Activated T-cell treated with anti-CD3 and anti-CD28 coated beads, Interleukin-2, amount 50 U/mL, for 4 hours (primary cell): ENCODE measurements around the gene GATB. TPM values are rescaled to one million over a fixed set of nuclear protein-coding genes. Genes with fewer than 3 reads are reported as not detected.

Source experiments
- ATAC-seq, 2 donors: fragments of 200-7000 bp; cut with Tn5 transposase; one replicate each; pipeline ENCODE4 v1.10.0; 2021
- DNase-seq: peaks from one replicate; pipeline ENCODE4 v3.0.0-alpha.2; 2020
- H3K27me3 Mint-ChIP-seq: one replicate; pipeline ENCODE4 v1.8.0; 2021; ENCODE audit warnings: low read depth, mixed read lengths
- H3K36me3 Mint-ChIP-seq: one replicate; pipeline ENCODE4 v1.8.0; 2022; ENCODE audit warnings: mixed read lengths; ENCODE audit not compliant: insufficient read depth
- H3K4me1 Mint-ChIP-seq: one replicate; pipeline ENCODE4 v1.8.0; 2021; ENCODE audit warnings: low read depth, mixed read lengths
- H3K4me3 Mint-ChIP-seq: one replicate; pipeline ENCODE4 v1.8.0; 2021; ENCODE audit warnings: mild to moderate bottlenecking, moderate library complexity, mixed read lengths
- H3K9me3 Mint-ChIP-seq: one replicate; pipeline ENCODE4 v1.8.0; 2021; ENCODE audit warnings: mixed read lengths
- total RNA-seq, 3 donors: library from RNA; stranded (reverse); gene quantifications; one replicate each; pipeline ENCODE4 v1.2.1, GENCODE V29; 2021

Gene GATB
- total RNA-seq, 3 donors from 2014 or later, result 18.9 to 23.9 (median 23.2) TPM

DNA sequence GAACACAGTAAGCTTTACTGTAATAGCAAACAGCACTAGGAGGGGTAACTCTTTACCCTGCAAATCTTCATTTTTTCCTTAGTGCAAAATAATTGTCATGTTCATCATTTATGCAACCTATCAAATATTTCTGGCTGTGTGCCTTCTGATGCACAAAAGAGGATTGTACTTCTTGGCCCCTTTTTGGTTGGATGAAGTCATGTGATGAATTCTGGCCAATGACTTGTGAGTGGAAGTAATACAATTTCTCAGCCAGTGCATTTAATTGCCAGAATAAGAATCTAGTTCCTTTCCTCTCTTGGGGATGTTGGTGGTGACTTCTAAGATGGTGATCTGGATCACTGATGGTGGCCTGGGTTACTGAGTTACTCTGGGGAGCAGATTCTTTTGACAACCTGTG lies 37.0 kb upstream of the GATB start:
- no peaks in the 10 kb centered on the region for H3K36me3 Mint-ChIP-seq
- no peak for ATAC-seq
- peaks cover 2% of the 10 kb centered on the region for H3K27me3 Mint-ChIP-seq
- H3K4me3 Mint-ChIP-seq, result no peak overlapping the region
- no peak for DNase-seq
- no peaks in the 10 kb centered on the region for H3K9me3 Mint-ChIP-seq
- no peaks in the 10 kb centered on the region for H3K4me1 Mint-ChIP-seq

- Mint-ChIP-seq H3K9me3 (no peaks in the 10 kb centered on the region), H3K4me3 (no peak overlapping the region), H3K36me3 (no peaks in the 10 kb centered on the region), H3K27me3 (peaks cover 2% of the 10 kb centered on the region), H3K4me1 (no peaks in the 10 kb centered on the region)
- DNase-seq (no peak), ATAC-seq (no peak)
These were observed 36.3 kb upstream of the GATB start for GRCh38 chr4:151797131-151797530.

DNA sequence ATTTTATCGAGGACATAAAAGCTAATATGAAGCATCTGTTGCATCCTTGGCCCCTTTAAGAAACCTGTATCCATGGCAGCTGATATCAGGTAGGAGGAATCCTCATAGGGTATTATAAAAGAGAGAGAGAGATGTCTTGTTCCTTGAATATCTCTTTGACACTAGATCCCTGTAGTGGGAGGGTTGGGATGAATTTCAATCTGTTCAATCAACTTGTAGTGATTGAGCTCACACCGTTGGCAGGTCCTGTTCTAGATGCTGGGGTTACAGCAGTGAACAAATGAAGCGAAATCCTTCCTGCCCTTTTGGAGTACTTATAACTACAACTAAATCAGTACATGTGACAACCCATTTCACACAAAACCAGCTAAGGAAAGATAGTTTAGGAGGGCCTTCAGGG lies 35.3 kb upstream of the GATB start:
- H3K4me3 Mint-ChIP-seq, result no peak overlapping the region
- no peaks in the 10 kb centered on the region for H3K9me3 Mint-ChIP-seq
- no peaks in the 10 kb centered on the region for H3K36me3 Mint-ChIP-seq
- ATAC-seq, result no peak
- no peaks in the 10 kb centered on the region for H3K4me1 Mint-ChIP-seq
- H3K27me3 Mint-ChIP-seq, result peaks cover 6% of the 10 kb centered on the region
- no peak for DNase-seq

DNA sequence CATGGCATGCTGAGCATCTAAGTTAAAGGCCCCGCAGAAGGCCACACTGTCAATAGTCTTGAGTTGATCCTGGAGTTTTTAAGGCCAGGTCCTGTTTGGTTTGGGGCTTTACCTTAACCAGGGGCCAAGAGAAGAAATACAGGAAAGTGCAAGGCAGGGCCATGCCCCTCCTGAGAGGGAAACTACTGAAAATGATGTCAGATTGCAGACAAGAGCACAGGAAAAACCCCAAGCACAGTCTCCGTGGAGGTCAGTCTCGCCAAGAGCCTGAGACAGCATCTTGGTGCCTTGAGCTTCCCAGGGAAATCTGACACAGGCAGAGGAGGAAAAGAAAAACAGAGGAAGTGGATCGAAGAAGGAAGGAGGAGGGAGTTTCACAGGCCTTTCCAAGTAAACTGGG lies 32.2 kb upstream of the GATB start:
- no peak for ATAC-seq
- no peaks in the 10 kb centered on the region for H3K9me3 Mint-ChIP-seq
- H3K36me3 Mint-ChIP-seq, result no peaks in the 10 kb centered on the region
- H3K27me3 Mint-ChIP-seq, result peaks cover 6% of the 10 kb centered on the region
- no peak for DNase-seq
- no peaks in the 10 kb centered on the region for H3K4me1 Mint-ChIP-seq
- no peak overlapping the region for H3K4me3 Mint-ChIP-seq

DNA sequence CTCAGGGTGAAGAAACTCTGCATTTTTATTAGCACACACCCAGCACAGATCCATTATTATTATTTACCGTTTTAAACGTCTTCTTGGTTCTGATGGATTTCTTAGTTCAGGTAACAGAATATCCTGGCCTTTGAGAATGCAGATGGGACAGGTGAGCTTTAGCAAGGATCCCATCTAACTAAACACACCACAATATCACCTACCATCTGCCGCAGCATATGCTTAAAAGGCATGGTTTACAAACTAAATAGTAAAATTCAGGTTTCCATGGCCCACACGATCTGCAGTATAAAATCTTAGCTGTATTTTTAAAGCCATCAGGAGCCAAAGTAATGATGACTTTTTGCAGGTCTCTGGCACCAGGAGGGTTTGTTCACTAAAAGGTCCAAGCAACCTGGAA lies 31.7 kb upstream of the GATB start:
- no peaks in the 10 kb centered on the region for H3K36me3 Mint-ChIP-seq
- peaks cover 6% of the 10 kb centered on the region for H3K27me3 Mint-ChIP-seq
- H3K4me1 Mint-ChIP-seq, result no peaks in the 10 kb centered on the region
- no peak overlapping the region for H3K4me3 Mint-ChIP-seq
- DNase-seq, result no peak
- ATAC-seq, result no peak
- no peaks in the 10 kb centered on the region for H3K9me3 Mint-ChIP-seq

DNA sequence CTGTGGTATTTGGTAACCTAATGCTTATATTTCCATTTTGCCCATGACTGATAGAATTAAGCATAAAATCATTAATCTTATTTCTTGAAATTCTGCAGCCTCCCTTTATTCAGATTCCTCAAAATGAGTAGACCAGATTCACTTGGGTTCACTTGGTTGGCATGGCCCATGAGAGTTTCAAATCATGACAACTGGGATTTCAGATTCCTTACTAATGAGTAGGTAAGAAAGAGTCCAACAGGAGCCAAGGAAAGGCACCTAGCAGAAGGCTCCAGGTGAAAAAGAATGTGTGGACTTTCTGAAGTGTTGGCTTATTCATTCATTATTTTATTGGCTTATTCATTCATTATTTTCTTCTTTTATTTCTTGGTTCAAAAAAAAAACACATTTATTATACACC lies 27.2 kb upstream of the GATB start:
- Mint-ChIP-seq H3K9me3 (no peaks in the 10 kb centered on the region), H3K27me3 (peaks cover 6% of the 10 kb centered on the region), H3K4me3 (no peak overlapping the region), H3K36me3 (no peaks in the 10 kb centered on the region), H3K4me1 (no peaks in the 10 kb centered on the region)
- no peak for DNase-seq
- no peak for ATAC-seq

DNA sequence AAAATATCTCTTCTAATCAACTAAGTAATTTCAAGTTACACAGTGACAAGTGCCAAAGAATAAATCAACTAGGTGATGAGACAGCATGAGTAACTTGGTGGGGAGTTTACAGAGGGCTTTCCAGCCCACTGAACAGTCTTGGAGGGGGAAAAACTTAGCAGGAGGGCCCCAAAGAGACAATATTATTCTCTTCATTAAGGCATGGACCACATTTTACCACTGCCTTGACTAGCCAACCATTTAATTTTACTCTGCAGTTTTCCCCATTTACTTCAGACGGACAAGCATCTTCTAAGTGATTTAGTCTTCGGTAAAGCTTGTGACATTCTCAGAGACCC lies 25.3 kb upstream of the GATB start:
- no peaks in the 10 kb centered on the region for H3K9me3 Mint-ChIP-seq
- peaks cover 10% of the 10 kb centered on the region for H3K4me1 Mint-ChIP-seq
- H3K4me3 Mint-ChIP-seq, result no peak overlapping the region
- no peaks in the 10 kb centered on the region for H3K36me3 Mint-ChIP-seq
- no peak for ATAC-seq
- peaks cover 3% of the 10 kb centered on the region for H3K27me3 Mint-ChIP-seq
- DNase-seq, result no peak

DNA sequence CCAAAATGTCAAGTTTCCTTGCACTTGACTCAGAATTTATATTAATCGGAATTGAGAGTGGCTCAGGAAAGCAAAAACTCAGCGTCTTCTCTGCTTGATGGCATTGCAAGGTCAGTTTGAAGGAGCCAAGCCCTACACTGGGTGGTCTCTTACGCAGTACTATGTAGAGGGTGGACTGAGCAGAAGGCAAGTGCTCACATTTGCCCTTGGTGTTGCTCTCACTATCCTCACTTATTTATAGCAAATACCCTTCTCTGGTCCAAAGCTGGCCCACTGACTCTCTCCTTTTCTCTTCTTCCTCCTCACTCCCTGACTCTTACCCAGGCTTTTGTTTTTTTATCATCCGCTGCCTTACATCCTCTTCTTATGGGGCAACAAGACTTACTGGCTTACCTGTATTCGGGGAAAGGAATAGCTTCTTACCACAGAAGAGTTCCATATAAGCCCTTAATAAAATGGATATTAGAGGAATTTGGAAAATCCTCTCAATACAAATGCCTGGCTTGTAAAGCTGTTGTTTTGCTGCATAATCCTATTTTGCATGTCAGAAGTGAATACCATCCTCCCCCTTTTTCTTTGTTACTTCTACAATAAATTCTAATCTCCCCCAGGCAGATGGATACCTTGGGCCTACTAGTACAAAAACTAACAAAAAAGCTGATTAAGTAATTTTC lies 24.8 kb upstream of the GATB start:
- no peak for ATAC-seq
- Mint-ChIP-seq H3K4me1 (peaks cover 10% of the 10 kb centered on the region), H3K36me3 (no peaks in the 10 kb centered on the region), H3K27me3 (peaks cover 7% of the 10 kb centered on the region), H3K4me3 (no peak overlapping the region), H3K9me3 (no peaks in the 10 kb centered on the region)
- DNase-seq, result no peak

DNA sequence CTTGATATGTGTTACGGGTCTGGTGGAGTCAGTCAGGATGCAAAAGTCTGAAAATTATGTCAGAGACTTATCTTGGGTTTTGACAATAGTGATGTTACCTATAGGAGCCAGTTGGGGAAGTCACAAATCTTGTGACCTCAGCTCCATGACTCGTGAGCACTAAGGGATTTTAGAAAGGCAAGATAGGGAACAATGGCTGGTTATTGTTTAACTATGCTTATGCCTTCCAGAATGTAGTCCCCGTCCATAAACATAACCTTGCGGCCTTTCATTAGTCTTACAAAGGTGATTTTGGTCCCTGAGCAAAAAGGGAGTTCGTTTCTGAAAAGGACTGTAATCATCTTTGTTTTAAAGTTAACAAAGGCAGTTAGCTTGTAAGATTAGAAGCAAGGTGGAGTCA lies 23.9 kb upstream of the GATB start:
- H3K27me3 Mint-ChIP-seq, result peaks cover 7% of the 10 kb centered on the region
- H3K4me1 Mint-ChIP-seq, result peaks cover 10% of the 10 kb centered on the region
- no peaks in the 10 kb centered on the region for H3K36me3 Mint-ChIP-seq
- no peak for DNase-seq
- no peak for ATAC-seq
- H3K9me3 Mint-ChIP-seq, result no peaks in the 10 kb centered on the region
- no peak overlapping the region for H3K4me3 Mint-ChIP-seq

DNA sequence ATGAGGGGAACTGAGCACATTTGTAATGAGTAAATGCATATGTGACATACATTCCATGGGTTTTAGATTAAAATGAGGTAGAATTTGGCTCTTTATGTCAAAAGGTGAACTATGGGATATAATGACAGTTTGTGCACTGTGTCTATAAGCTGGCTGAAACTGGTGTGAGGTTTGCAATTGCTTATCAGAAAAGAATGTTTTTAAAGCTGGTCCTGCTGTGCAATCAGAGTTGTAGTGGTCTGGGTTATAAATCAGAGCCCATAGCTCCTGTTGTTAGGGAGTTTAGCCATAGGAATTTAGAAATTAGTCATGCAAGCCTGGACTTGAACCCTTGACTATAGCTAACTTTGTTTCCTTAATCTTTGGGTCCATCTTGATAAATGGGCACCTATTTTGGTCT lies 23.1 kb upstream of the GATB start:
- no peaks in the 10 kb centered on the region for H3K9me3 Mint-ChIP-seq
- DNase-seq (no peak), ATAC-seq (no peak)
- H3K4me3 Mint-ChIP-seq, result no peak overlapping the region
- H3K36me3 Mint-ChIP-seq, result no peaks in the 10 kb centered on the region
- peaks cover 10% of the 10 kb centered on the region for H3K4me1 Mint-ChIP-seq
- H3K27me3 Mint-ChIP-seq, result peaks cover 7% of the 10 kb centered on the region

DNA sequence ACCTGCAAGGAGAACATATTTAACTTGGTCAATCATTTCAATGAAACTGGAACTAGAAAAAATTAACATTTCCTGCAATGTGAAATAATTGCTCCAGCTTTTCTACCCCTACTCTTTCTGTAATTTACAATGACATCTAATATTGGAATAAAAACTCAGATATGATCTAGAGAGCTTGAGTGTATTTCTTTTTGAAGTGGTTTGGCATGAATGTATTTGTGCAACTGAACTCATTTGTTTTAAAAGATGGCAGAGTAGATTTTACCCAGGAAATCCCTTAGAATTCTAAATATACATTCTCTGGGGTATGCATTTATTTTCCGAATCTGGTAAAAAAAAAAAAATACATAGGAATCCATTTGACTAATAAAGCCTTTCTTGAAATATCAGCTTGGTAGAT lies 21.5 kb upstream of the GATB start:
- no peak overlapping the region for H3K4me3 Mint-ChIP-seq
- ATAC-seq, result no peak
- H3K36me3 Mint-ChIP-seq, result no peaks in the 10 kb centered on the region
- peaks cover 11% of the 10 kb centered on the region for H3K27me3 Mint-ChIP-seq
- no peaks in the 10 kb centered on the region for H3K9me3 Mint-ChIP-seq
- H3K4me1 Mint-ChIP-seq, result peaks cover 10% of the 10 kb centered on the region
- DNase-seq, result no peak

GRCh38 chr4:151781026-151781425 lies 20.2 kb upstream of the GATB start:
- H3K9me3 Mint-ChIP-seq, result peaks cover 2% of the 10 kb centered on the region
- no peaks in the 10 kb centered on the region for H3K36me3 Mint-ChIP-seq
- ATAC-seq, result no peak
- no peak for DNase-seq
- peaks cover 19% of the 10 kb centered on the region for H3K27me3 Mint-ChIP-seq
- peaks cover 10% of the 10 kb centered on the region for H3K4me1 Mint-ChIP-seq
- H3K4me3 Mint-ChIP-seq, result no peak overlapping the region

GRCh38 chr4:151777471-151777870 lies 16.7 kb upstream of the GATB start:
- Mint-ChIP-seq H3K4me1 (peaks cover 7% of the 10 kb centered on the region), H3K36me3 (peaks cover 1% of the 10 kb centered on the region), H3K4me3 (no peak overlapping the region), H3K9me3 (peaks cover 19% of the 10 kb centered on the region), H3K27me3 (peaks cover 24% of the 10 kb centered on the region)
- no peak for DNase-seq
- ATAC-seq, result no peak

DNA sequence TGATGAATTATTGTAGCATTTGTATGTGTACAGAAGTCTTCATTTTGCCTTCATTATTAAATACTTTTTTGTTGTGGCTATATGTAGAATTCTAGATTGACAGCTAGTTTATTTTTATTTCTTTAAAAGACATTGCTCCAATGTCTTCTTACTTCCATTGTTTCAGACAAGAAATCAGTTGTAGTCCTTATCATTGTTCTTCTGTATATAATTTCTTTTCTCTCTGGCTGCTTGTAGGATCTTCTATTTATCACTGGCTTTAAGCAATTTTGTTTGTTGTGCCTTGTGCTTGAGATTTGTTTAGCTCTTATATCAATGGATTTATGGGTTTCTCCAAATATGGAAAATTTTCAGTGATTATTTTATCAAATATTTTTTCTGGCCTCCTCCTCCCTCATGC lies 13.5 kb upstream of the GATB start:
- H3K4me1 Mint-ChIP-seq, result no peaks in the 10 kb centered on the region
- no peak overlapping the region for H3K4me3 Mint-ChIP-seq
- DNase-seq (no peak), ATAC-seq (no peak)
- peaks cover 25% of the 10 kb centered on the region for H3K27me3 Mint-ChIP-seq
- peaks cover 1% of the 10 kb centered on the region for H3K36me3 Mint-ChIP-seq
- peaks cover 19% of the 10 kb centered on the region for H3K9me3 Mint-ChIP-seq

DNA sequence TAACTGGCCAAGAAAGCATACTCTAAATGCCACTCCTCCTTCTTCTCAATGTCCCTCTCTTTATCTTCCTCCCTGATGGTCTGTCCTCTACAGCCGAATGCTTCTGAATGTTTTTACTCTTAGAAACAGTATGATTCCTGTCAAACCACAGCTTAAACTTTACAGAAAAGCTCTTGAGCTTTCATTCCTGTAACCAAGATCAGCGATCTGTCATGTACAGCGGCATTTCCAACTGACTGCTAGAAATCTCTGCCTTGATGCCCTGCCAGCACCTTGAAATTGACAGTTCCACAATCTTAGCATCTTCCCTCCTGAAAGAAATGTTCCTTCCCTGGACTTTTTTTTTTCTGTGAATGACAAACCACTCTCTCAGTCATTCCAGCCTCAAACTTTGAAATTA lies 11.5 kb upstream of the GATB start:
- Mint-ChIP-seq H3K36me3 (peaks cover 1% of the 10 kb centered on the region), H3K9me3 (peaks cover 19% of the 10 kb centered on the region), H3K27me3 (peaks cover 21% of the 10 kb centered on the region), H3K4me3 (no peak overlapping the region), H3K4me1 (no peaks in the 10 kb centered on the region)
- ATAC-seq, result no peak
- no peak for DNase-seq

DNA sequence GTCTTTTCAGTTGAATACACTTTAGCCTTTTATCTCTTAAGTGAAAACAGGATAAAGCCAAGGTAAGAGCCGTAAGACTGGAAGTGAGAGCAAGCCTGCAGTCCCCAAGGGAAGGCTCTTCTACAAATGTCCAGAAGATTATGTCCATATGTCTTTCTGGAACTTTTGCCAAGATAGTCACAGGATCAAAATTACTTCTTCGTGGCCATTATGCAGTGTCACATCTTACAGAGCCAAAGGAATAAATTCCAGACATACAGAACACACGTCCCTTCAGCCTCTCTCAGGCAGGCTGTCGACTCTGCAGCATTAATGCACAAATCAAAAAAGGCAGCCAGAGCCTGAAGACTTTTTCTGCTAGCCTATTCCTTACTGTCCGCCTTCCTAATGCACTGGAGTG lies 10.9 kb upstream of the GATB start:
- H3K4me3 Mint-ChIP-seq, result no peak overlapping the region
- H3K9me3 Mint-ChIP-seq, result peaks cover 19% of the 10 kb centered on the region

More for the DNA sequence above, 10.9 kb upstream of the GATB start:
- Mint-ChIP-seq H3K4me1 (no peaks in the 10 kb centered on the region), H3K36me3 (peaks cover 1% of the 10 kb centered on the region), H3K27me3 (peaks cover 16% of the 10 kb centered on the region)
- ATAC-seq, result no peak
- DNase-seq, result no peak
